HG03558 (cell line): ENCODE results near the gene SERPINB4.

Experiments used
- ATAC-seq: cut with Tn5 transposase; IDR thresholded peaks from one replicate; pipeline ENCODE4 v1.9.1; 2021; ENCODE audit warnings: moderate number of reproducible peaks; ENCODE audit not compliant: unreplicated experiment; ENCODE audit errors: extremely low read depth

SERPINB4 gene

DNA sequence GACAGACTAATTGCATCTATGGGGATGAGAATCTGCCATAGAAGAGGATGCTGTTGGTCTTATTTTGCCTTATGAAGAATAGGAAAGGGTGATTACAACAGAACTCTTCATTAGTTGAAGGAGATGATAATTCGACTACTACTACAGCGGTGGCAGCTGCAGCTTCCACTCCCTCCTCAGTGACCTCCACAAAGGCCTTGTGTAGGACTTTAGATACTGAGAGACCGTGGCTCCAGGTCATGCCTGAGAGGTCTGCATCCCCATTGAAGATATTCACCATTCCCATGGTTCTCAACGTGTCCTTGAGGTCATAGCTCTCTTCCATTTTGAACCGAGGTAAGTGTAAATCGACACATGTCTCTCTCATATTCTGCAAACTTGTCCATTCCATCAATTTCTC is 6.4 kb downstream of the SERPINB4 start:
- ATAC-seq, result no peak

- ATAC-seq, result no peak
Observed at GRCh38 chr18:63627819-63628218, 16.2 kb downstream of the SERPINB4 start.

DNA sequence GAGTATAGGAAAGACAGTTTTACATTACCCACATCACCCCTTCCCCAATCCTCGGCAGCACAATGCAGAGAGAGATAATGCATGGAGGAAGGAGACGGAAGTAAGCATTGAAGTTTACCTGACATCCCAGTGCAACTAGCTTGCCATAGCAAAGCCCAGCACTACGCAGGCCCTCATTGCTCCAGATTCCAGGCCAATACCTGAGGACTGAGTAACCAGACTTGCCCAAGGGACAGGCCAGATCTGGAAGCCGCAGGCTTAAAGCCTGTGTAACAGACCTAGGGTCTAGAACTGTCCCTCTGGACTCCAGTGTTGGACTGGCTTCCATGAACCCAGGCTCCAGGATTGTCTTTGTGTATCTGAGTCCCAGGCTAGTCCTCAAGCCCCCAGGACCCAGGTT is 17.6 kb downstream of the SERPINB4 start:
- ATAC-seq, result no peak

DNA sequence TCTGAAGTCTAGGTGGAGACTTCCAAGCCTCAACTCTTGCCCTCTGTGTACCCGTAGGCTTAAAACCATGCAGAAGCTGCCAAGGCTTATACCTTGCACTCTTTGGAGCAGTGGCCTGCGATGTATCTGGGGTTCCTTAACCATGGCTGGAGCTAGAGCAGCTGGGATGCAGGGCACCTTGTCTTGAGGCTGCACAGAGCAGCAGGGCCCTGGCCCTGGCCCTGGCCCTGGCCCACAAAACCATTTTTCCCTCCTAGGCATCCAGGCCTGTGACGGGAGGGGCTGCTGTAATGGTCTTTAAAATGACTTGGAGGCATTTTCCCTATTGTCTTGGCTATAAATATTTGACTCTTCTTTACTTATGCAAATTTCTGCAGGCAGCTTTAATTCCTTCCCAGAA is 19.2 kb downstream of the SERPINB4 start:
- ATAC-seq, result no peak

- no peak for ATAC-seq
Observed at GRCh38 chr18:63619661-63620060, 24.4 kb downstream of the SERPINB4 start.

DNA sequence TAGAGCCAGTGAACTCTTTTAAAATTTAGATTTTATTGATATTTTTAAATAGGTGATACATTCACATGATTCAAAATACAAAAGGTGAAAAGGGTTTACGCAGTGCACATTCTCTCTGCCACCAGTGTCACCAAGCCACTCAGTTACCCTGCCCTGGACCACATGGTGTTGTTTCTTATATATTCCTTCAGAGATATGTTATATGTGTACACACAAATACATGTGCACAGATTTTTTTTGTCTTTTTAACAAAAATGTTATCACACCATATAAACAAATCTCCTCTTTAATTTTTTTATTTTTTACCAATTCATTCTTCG is 26.2 kb downstream of the SERPINB4 start:
- ATAC-seq, result no peak

- no peak for ATAC-seq
Observed at GRCh38 chr18:63617049-63617914, 26.8 kb downstream of the SERPINB4 start.

DNA sequence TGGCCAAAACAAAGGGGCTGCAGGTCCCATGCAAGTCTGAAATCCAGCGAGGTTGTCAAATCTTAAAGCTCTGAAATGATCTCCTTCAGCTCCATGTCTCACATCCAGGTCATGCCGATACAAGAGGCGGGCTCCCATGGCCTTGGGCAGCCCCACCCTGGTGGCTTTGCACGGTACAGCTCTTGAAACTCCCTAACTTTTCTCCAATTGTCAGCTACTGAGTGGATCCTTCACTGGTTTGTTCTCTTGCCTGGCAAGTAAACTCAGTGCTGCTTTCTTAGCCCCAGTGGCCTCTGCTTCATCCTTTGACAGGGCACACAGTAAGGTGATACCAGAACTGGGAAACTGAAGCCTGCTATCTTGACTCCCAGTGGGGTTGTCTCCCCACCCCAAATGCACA is 30.6 kb downstream of the SERPINB4 start:
- ATAC-seq, result no peak

DNA sequence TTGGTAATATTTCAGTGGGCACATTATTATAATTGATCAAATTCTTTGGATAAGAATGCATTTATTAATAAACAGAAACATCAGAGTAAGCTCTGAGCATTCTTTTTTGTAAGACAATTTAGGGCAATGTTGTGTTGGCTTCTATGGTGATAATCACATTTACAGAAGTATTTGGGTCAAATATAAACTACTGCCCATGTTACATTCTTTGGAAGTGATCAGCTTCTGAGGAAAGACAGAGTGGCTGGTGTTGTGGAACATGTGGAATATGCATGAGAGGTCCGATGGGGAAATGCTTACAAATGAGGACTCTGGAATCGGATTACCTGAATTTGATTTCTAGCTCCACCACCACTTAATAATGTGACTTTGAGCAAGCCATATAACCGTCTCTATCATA is 37.5 kb downstream of the SERPINB4 start:
- no peak for ATAC-seq

DNA sequence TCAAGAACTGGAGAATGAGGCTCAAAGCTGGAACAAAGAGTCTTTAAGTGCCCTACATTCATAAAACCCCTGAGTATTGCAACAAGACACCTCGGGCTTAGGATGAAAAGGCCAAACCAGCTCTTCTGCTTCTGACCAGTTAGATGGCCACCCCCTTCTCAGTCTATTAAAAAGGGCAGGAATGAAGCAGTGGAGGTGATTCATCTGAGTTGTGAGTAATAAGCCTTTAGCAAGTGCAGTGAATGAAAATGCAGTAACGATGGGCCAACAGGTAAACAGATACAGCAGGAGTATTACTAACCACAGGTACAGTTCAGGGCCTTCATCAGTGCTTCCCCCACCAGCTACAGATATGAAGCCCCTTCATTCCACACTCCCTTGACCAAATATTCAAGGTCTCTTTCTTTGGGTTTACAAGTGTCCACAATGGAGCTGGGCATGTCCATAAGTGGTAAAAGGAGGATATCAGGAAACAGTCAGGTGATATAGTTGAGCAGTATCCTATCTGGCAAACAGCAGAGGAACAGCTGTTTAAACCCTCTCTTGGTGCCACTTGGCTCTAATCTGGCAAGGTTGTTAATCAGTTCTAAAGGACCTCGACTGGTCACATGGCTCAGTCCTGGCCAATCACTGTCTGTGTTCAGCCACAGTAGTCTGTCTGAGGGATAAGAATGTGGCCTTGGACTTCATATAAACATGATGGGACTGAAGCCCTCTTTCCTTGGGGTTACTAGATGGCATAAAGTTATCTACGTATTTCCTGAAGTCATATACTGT is 39.1 kb downstream of the SERPINB4 start:
- ATAC-seq, result no peak

DNA sequence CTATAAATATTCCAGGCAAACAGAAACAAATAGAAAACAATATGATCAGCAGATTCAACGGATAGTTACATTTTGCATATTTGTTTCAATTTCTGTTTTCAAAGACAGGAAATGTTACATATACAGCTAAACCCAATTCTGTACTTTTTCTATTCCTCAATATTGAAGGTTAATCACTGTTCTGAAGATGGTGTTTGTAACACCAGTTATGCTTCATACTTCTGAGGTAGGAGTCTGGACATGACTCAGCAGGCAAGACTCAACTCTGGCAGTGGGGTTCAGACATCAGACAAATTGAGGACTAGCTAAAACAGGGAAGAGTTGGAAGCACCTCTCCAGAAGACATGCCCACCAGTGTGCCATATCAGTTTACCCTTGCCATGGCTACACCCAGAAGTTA is 40.3 kb downstream of the SERPINB4 start:
- peak; percentile 97 for ATAC-seq

- ATAC-seq, result no peak
Observed at GRCh38 chr18:63603355-63603754, 40.7 kb downstream of the SERPINB4 start.

DNA sequence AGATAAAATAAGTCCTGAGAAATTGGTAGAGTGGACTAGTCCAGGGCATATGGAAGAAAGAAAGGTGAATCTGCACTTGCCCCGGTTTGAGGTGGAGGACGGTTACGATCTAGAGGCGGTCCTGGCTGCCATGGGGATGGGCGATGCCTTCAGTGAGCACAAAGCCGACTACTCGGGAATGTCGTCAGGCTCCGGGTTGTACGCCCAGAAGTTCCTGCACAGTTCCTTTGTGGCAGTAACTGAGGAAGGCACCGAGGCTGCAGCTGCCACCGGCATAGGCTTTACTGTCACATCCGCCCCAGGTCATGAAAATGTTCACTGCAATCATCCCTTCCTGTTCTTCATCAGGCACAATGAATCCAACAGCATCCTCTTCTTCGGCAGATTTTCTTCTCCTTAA is 47.1 kb downstream of the SERPINB4 start:
- no peak for ATAC-seq

DNA sequence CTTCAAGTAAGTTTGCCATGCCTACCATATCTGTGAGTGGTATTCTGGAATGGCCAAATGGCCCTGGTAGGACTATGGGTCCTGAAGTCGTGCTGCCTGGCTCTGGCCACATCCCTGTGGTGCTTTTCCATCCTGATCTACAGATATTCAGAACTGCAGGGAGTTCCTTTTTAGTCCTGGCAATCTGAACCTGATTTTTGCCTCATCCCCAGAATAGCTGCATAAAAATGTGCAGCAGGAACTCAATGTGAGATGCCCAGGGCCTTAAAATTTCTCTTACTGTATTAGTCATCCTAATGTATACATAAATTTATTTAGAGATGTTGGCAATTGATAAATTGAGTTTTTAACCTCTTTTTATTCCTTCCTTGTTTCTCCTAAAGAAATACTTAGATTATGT is 51.6 kb downstream of the SERPINB4 start:
- no peak for ATAC-seq

DNA sequence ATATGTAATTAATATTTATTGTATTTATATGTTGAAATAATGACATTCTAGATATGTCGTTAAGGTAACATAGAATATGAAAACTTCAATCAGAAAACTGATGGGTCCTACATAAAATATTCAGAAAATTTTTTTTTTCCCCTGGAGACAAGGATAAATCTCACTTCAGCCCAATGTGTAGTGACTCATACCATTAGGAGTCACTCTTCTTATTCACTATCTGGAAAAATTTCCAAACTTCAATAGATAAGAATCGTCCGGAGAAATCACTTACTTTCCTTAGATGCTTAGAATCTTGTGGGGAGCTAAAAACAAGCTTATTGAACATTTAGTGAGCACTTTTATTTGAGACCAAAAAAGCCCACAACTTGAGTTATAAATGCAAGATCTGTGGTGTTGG is 52.3 kb downstream of the SERPINB4 start:
- ATAC-seq, result no peak

GRCh38 chr18:63590966-63591695 is 52.9 kb downstream of the SERPINB4 start:
- ATAC-seq, result no peak

DNA sequence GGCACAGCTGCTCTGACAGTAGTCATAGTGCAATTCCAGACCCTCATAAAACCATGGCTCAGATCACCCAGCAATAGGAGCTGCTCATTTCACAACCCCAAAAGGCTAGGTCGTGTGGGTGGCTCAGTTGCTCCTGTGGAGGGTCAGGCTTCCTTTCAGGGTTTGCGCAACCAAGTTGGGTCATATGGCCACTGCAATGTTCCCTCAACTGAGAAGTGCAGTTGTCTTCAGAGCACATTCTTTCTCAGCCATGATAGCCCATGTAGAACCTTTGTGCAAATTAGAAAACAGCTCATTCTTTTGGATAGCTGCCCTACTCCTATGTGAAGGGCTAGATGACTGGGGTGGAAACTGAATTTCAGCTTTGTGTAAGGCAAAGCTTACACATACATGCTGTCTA is 53.7 kb downstream of the SERPINB4 start:
- no peak for ATAC-seq

GRCh38 chr18:63588909-63589308 is 55.1 kb downstream of the SERPINB4 start:
- ATAC-seq, result no peak
